Astrocyte (in vitro differentiated cells and primary cell): ENCODE data around the gene C2CD2. TPM values are rescaled to one million over a fixed set of nuclear protein-coding genes. Genes with fewer than 3 reads are reported as not detected.

Source experiments
- DNase-seq: peaks from one replicate; pipeline ENCODE4 v3.0.0-alpha.2; 2010; ENCODE audit warnings: low read depth
- FAIRE-seq: peaks from 2 replicates; lab custom pipeline; 2011; peaks lifted over from hg19 to GRCh38; lab: Jason Lieb, UNC
- H2AFZ ChIP-seq: 2 replicates; pipeline ENCODE4 v1.6.0; 2012; ENCODE audit warnings: low read depth, low read length, inconsistent platforms
- H3K27ac ChIP-seq: 2 replicates; pipeline ENCODE4 v1.5.1; 2011; ENCODE audit warnings: low read depth, low read length, inconsistent platforms
- H3K27me3 ChIP-seq: 2 replicates; pipeline ENCODE4 v1.6.0; 2011; ENCODE audit warnings: low read length, inconsistent platforms; ENCODE audit not compliant: insufficient read depth
- H3K36me3 ChIP-seq: 2 replicates; pipeline ENCODE4 v1.5.1; 2011; ENCODE audit warnings: low read length, inconsistent platforms; ENCODE audit not compliant: insufficient read depth
- H3K4me1 ChIP-seq: 2 replicates; pipeline ENCODE4 v1.5.1; 2011; ENCODE audit warnings: low read length, inconsistent platforms; ENCODE audit not compliant: insufficient read depth
- H3K4me2 ChIP-seq: 2 replicates; pipeline ENCODE4 v1.6.0; 2012; ENCODE audit warnings: low read length, inconsistent platforms
- H3K4me3 ChIP-seq: 2 replicates; pipeline ENCODE4 v1.5.1; 2011; ENCODE audit warnings: low read depth, mild to moderate bottlenecking, low read length, inconsistent platforms; ENCODE audit not compliant: insufficient read depth
- H3K79me2 ChIP-seq: 2 replicates; pipeline ENCODE4 v1.6.0; 2012; ENCODE audit warnings: mild to moderate bottlenecking, low read length, inconsistent platforms; ENCODE audit not compliant: insufficient read depth
- H3K9ac ChIP-seq: 2 replicates; pipeline ENCODE4 v1.6.0; 2012; ENCODE audit warnings: mild to moderate bottlenecking, low read length, inconsistent platforms
- H3K9me3 ChIP-seq: 2 replicates; pipeline ENCODE4 v1.5.1; 2012; ENCODE audit warnings: low read depth, mild to moderate bottlenecking, low read length, inconsistent platforms; ENCODE audit not compliant: insufficient read depth
- H4K20me1 ChIP-seq: 2 replicates; pipeline ENCODE4 v1.6.0; 2012; ENCODE audit warnings: low read length, inconsistent platforms; ENCODE audit not compliant: insufficient read depth
- H3K27ac Mint-ChIP-seq: one replicate; pipeline ENCODE4 v1.8.0; 2021; ENCODE audit warnings: mild to moderate bottlenecking, mixed read lengths; ENCODE audit not compliant: unreplicated experiment
- H3K27me3 Mint-ChIP-seq: one replicate; pipeline ENCODE4 v1.8.0; 2021; ENCODE audit warnings: low read depth, mixed read lengths; ENCODE audit not compliant: unreplicated experiment
- H3K36me3 Mint-ChIP-seq: one replicate; pipeline ENCODE4 v1.8.0; 2021; ENCODE audit warnings: low read depth, mixed read lengths; ENCODE audit not compliant: unreplicated experiment
- H3K4me1 Mint-ChIP-seq: one replicate; pipeline ENCODE4 v1.8.0; 2021; ENCODE audit warnings: low read depth, mixed read lengths; ENCODE audit not compliant: unreplicated experiment
- H3K4me3 Mint-ChIP-seq: one replicate; pipeline ENCODE4 v1.8.0; 2021; ENCODE audit warnings: mild to moderate bottlenecking, moderate library complexity, mixed read lengths; ENCODE audit not compliant: unreplicated experiment
- H3K9me3 Mint-ChIP-seq: one replicate; pipeline ENCODE4 v1.8.0; 2021; ENCODE audit warnings: mild to moderate bottlenecking, mixed read lengths; ENCODE audit not compliant: unreplicated experiment
- CTCF ChIP-seq: IDR thresholded peaks from 2 replicates; pipeline ENCODE4 v1.5.1; 2011; ENCODE audit warnings: low read depth, mild to moderate bottlenecking, inconsistent platforms, low read length, moderate library complexity; ENCODE audit not compliant: insufficient read depth
- EZH2 ChIP-seq: IDR thresholded peaks from 2 replicates; pipeline ENCODE4 v1.6.1; 2012; ENCODE audit warnings: mild to moderate bottlenecking, low read length, inconsistent platforms; ENCODE audit not compliant: insufficient read depth
- total RNA-seq: library from RNA; stranded (reverse); gene quantifications from 2 replicates; pipeline ENCODE4 v1.2.1, GENCODE V29; 2021

C2CD2 gene
- total RNA-seq, 1 donor from 2014 or later: 8.3 TPM

DNA sequence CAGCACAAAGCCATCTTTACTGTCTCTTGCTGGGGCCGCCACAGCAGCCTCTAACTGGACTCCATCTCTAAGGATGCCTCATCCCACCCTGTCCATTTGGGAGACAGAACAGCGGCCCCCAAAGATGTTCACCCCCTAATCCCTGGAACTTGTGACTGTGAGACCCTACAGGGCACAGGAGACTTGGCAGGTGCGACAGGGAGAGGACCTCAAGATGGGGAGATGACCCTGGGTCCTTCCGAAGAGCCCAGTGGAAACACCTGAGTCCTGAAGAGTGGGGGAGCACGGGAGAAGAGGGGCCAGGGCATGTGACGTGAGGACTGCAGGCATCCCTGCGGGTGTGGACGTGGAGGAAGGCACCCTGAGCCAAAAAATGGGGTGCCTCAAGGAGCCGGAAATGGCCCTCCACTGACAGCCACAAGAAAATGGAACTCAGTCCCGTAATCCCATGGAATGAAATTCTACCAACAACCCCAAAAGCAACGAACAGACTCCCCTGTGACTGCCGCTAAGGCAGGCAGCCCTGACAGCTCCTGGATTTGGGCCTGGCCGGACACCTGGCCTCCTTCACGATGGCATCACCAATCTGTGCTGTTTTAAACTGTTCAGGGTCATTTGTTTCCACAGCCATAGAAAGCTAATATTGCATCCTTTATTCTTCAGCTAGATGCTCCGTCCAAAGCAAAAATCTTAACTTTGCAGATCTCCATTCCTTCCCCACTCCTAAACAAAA, 34.0 kb downstream of the C2CD2 start:
- no peaks in the 10 kb centered on the region for H3K27me3 ChIP-seq
- peaks cover 3% of the 10 kb centered on the region for H3K4me1 Mint-ChIP-seq
- DNase-seq (no peak), FAIRE-seq (no peak)
- H3K36me3 ChIP-seq: no peaks in the 10 kb centered on the region
- H3K27ac ChIP-seq: no peak overlapping the region
- peaks cover 20% of the 10 kb centered on the region for H3K36me3 Mint-ChIP-seq
- H3K27ac Mint-ChIP-seq: no peak overlapping the region
- no peaks in the 10 kb centered on the region for H4K20me1 ChIP-seq
- H3K4me2 ChIP-seq: no peak overlapping the region
- peaks cover 14% of the 10 kb centered on the region for H3K4me1 ChIP-seq
- TF ChIP-seq EZH2: no peak
- no peak for TF ChIP-seq CTCF
- no peak overlapping the region for H3K4me3 Mint-ChIP-seq
- no peaks in the 10 kb centered on the region for H3K9me3 ChIP-seq
- H3K4me3 ChIP-seq: no peak overlapping the region
- no peak overlapping the region for H2AFZ ChIP-seq
- no peaks in the 10 kb centered on the region for H3K79me2 ChIP-seq
- no peak overlapping the region for H3K9ac ChIP-seq
- no peaks in the 10 kb centered on the region for H3K9me3 Mint-ChIP-seq
- peaks cover 2% of the 10 kb centered on the region for H3K27me3 Mint-ChIP-seq

GRCh38 chr21:41918561-41919358, 35.1 kb downstream of the C2CD2 start:
- Mint-ChIP-seq H3K27me3 (peaks cover 4% of the 10 kb centered on the region), H3K27ac (no peak overlapping the region), H3K4me3 (no peak overlapping the region), H3K9me3 (no peaks in the 10 kb centered on the region), H3K4me1 (no peaks in the 10 kb centered on the region), H3K36me3 (peaks cover 23% of the 10 kb centered on the region)
- no peak for TF ChIP-seq CTCF
- TF ChIP-seq EZH2: no peak
- Histone ChIP-seq H3K9me3 (no peaks in the 10 kb centered on the region), H3K36me3 (no peaks in the 10 kb centered on the region), H3K4me3 (no peak overlapping the region), H4K20me1 (no peaks in the 10 kb centered on the region), H3K4me1 (peaks cover 4% of the 10 kb centered on the region), H3K27ac (no peak overlapping the region), H3K27me3 (no peaks in the 10 kb centered on the region), H3K79me2 (no peaks in the 10 kb centered on the region), H3K9ac (no peak overlapping the region), H3K4me2 (no peak overlapping the region), H2AFZ (no peak overlapping the region)
- no peak for FAIRE-seq
- DNase-seq: no peak

- DNase-seq (no peak), FAIRE-seq (no peak)
- Mint-ChIP-seq H3K27ac (no peak overlapping the region), H3K4me1 (no peaks in the 10 kb centered on the region), H3K4me3 (no peak overlapping the region), H3K9me3 (no peaks in the 10 kb centered on the region), H3K36me3 (peaks cover 26% of the 10 kb centered on the region), H3K27me3 (peaks cover 4% of the 10 kb centered on the region)
- no peak overlapping the region for H3K27ac ChIP-seq
- H3K4me1 ChIP-seq: no peaks in the 10 kb centered on the region
- no peak overlapping the region for H3K4me2 ChIP-seq
- no peaks in the 10 kb centered on the region for H3K27me3 ChIP-seq
- H2AFZ ChIP-seq: no peak overlapping the region
- H3K79me2 ChIP-seq: no peaks in the 10 kb centered on the region
- H3K9ac ChIP-seq: no peak overlapping the region
- no peak overlapping the region for H3K4me3 ChIP-seq
- TF ChIP-seq CTCF: no peak
- no peak for TF ChIP-seq EZH2
- H3K9me3 ChIP-seq: no peaks in the 10 kb centered on the region
- no peaks in the 10 kb centered on the region for H4K20me1 ChIP-seq
- H3K36me3 ChIP-seq: no peaks in the 10 kb centered on the region
These were observed 36.3 kb downstream of the C2CD2 start for GRCh38 chr21:41917531-41917930.
